ENCODE measurements around the gene MEPCE.
"Not testable (repeated sequence)": the region's sequence is repeated elsewhere in the genome, so short reads cannot be mapped to it uniquely, and the experiment has no call there.

Gene MEPCE

GRCh38 chr7:100434297-100435144 lies 4.9 kb downstream of the MEPCE start:
- DNase-seq (ENCODE audit: low read depth, low spot score): no peak

DNA sequence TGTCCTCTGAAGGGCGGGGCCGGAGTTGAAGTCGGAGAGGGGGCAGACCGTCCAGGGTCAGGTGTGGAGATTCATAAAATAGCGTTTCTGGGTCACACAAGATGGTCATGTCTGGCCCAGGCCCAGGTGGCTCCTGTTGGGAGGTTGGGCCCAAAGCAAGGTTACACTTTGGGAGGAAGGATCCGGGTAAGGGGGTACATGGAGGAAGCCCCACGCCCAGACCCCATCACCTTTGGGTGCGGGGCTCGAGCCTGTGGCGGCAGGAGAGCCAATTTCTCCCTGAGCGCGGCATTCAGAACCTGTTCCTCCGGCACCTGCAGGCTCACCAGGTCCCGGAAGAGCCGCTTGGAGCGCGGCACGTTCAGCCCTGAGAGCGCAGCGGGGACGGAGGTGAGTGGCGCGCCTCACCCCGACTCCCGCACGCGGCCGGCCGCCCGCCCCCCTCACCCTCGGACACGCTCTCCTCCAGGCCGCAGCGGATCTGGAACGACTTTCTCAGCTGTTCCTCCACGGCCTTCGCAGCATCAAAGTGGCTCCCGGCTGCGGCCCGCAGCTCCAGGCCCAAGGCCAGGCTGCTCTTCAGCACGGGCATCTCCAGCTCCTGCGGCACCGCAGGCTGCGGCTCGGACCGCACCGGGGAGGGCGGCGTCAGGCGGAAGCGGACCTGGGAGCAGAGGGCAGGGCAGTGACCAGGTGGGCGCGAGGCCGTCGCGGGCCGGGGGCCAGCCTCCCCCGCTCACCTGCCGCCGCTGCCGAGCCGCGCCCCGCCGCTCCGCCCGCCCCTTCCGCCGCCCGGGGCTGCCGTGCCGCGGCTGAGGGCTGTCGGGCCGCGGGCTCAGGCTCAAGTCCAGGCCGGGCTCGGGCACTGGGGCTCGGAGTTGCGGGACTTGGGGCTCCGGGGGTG lies 6.0 kb downstream of the MEPCE start:
- peak; percentile 53 for DNase-seq (ENCODE audit: low read depth, low spot score)

DNA sequence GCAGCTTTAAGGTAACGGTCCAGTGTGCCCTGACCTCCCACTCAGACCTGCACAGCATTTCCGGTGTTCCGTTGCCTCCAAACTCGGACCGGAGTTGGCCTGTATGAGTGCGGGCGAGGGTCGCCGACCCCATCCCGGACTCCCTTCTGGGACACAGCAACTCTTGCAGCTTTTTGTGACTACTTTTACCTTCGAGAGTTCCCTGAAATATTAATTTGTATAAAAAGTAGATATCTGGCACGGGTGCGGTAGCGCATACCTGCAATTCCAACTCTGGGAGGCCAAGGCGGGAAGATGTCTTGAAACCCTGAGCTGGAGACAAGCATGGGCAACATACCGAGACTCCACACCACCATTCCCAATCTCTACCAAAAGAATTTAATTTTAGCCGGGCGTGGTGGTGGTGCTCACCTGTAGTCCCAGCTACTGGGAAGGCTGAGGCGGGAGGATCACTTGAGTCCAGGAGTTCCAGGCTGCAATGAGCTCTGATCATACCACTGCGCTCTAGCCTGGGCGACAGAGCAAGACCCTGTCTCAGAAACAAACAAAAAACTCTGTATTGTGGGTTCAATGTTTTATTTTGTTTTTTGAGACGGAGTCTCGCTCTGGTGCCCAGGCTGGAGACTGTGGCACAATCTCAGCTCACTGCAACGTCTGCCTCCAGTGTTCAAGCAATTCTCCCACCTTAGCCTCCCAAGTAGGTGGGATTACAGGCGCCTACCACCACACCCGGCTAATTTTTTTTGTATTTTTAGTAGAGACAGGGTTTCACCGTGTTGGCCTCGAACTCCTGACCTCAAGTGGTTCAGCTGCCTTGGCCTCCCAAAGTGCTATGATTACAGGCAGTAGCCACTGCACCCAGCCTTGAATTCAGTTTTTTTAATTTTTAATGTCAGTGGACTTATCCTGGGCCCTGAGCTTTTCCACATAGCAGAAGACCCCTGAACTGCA lies 7.8 kb downstream of the MEPCE start:
- no peak for DNase-seq (ENCODE audit: low read depth, low spot score)

DNA sequence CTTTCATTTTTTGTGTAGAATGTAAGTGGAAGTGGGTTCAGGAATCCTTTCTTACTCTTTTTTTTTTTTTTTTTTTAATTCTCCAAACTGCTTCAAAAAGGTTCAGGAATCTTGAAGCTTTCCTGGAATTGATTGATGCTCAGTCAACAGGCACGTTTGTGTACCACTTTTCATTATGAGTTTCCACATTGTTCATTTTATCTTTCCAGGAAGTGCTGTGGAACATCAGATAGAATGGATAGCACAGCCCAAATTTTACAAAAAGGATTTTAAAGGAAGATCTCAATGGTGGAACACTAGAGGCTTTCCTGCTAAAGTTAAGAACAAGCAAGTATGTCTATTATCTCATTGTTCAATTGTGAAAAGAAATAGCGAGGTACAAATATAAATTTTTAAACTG lies 8.5 kb downstream of the MEPCE start:
- DNase-seq (ENCODE audit: low read depth, low spot score): no peak

DNA sequence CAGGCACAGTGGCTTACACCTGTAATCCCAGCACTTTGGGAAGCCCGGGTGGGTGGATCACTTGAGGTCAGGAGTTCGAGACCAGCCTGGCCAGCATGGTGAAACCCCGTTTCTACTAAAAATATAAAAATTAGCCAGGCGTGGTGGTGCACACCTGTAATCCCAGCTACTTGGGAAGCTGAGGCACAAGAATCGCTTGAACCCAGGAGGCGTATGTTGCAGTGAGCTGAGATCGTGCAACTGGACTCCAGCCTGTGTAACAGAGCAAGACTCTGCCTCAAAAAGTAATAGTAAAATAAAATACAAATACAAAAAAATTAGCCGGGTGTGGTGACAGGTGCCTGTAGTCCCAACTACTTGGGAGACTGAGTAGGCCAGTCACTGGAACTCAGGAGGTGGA lies 9.1 kb downstream of the MEPCE start:
- DNase-seq (ENCODE audit: low read depth, low spot score): not testable (repeated sequence)

GRCh38 chr7:100439244-100439643 lies 9.6 kb downstream of the MEPCE start:
- DNase-seq (ENCODE audit: low read depth, low spot score): not testable (repeated sequence)

GRCh38 chr7:100441641-100442535 lies 12.3 kb downstream of the MEPCE start:
- no peak for DNase-seq (ENCODE audit: low read depth, low spot score)

DNA sequence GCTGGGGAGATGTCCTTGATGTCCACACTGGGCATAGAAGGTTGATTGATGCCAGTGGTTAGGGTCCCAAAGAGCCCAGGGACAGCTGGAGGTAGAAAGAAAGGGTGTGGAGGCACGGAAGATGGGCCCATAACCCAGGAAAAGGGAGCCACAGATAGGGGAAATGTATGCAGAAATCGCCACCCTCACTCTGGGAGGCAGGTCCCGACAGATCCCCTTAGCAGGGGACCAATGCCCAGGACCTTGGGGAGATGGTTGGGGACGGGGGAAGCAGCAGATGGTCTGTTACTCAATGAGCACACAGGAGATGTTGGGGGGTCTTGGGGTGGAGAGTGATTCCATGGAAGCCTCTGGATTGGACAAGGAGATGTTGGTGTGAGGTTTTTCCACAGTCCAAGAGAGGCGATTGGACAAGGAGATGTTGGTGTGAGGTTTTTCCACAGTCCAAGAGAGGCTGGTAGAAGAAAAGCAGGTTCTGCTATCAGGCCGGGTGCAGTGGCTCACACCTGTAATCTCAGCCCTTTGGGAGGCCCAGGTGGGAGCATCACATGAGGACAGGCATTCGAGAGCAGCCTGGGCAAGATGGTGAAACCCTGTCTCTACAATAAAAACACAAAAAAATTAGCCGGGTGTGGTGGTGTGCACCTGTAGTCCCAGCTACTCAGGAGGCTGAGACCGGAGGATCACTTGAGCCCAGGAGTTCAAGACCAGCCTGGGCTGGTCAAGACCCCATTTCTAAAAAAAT lies 13.6 kb downstream of the MEPCE start:
- DNase-seq (ENCODE audit: low read depth, low spot score): no peak

DNA sequence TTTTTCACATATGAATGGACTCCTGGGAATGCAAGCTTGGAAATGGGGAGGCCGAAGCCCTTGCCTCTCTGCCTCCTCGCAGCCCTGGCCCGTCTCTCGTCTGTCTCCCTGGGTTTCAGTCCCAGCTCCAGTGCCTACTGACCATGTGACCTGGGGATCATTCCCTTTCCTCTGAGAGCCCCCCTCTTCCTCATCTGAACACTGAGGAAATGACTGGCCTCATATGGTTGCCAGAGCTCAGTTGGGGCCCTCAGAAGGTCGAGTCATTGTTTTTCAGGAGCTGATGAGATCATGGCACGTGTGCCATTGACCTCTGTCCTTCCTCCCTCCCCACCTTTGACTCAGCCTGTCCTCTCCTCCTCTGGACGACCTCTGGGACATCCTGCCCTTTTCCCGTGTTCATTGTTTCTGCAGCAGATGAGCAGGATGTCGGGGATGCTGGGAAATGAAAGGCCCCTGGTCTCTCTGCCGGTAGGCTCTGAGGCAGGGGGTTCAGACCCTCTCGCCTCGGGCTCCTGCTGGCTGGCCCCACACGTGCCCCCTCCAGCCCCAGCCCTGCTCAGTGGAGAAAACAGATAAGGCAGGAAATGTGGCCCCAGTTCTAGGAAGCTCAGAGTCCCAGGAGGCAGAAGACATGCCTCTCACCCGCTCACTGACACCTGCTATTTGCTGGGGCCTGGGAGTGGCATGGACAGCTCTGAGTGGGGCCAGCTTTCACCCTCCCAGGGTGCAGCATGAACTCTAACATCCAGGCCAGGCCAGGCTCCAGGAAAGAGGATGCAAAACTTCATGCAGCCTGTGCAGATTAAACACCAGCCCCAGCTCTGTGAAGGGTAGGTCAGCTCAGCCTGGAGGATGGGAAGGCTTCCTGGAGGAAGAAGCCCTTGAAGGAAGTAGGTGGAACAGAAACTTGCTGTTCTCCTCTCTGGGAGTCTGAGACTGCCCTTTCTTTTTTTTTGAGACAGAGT lies 15.0 kb downstream of the MEPCE start:
- DNase-seq (ENCODE audit: low read depth, low spot score): no peak

GRCh38 chr7:100446040-100446439 lies 16.4 kb downstream of the MEPCE start:
- DNase-seq (ENCODE audit: low read depth, low spot score): no peak

DNA sequence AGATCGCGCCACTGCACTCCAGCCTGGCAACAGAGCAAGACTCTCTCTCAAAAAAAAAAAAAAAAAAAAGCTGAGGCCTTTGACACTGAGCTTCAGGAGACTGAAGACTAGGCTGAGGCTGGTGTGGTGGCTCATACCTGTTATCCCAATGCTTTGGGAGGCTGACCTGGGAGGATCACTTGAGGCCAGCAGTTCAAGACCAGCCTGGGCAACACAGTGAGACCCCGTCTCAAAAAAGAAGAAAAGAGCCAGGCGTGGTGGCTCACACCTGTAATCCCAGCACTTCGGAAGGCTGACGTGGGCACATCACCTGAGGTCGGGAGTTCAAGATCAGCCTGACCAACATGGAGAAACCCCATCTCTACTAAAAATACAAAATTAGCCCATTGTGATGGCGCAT lies 17.7 kb downstream of the MEPCE start:
- DNase-seq (ENCODE audit: low read depth, low spot score): not testable (repeated sequence)

DNA sequence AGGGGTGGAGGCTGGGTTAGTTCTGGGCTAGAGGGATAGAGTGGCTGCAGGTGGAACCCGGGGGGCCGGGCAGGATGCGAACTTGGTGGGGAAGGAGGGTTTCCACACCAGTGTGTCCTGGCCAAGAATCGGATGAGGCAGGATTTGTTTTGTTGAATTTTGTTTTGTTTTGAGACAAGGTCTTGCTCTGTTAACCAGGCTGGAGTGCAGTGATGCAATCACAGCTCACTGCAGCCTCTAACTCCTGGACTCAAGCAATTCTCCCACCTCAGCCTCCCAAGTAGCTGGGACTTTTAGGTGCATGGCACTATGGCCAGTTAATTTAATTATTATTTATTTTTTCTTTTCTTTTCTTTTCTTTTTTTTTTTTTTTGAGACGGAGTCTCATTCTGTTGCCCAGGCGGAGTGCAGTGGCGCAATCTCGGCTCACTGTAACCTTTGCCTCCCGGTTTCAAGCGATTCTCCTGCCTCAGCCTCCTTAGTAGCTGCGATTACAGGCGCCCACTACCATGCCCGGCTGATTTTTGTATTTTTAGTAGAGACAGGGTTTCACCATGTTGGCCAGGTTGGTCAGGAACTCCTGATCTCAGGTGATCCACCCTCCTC lies 19.7 kb downstream of the MEPCE start:
- DNase-seq (ENCODE audit: low read depth, low spot score): no peak

- no peak for DNase-seq (ENCODE audit: low read depth, low spot score)
Observed at GRCh38 chr7:100452513-100452912, 22.9 kb downstream of the MEPCE start.

DNA sequence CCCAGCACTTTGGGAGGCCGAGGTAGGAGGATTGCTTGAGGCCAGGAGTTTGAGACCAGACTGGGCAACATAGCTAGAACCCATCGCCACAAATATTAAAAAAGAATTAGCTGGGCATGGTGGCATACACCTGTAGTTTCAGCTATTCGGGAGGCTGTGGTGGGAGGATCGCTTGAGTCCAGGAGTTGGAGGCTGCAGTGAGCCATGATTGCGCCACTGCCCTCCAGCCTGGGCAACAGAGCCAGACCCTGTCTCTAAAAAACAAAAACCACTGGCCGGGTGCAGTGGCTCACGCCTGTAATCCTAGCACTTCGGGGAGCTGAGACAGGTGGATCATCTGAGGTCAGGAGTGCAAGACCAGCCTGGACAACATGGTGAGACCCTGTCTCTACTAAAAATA lies 24.2 kb downstream of the MEPCE start:
- DNase-seq (ENCODE audit: low read depth, low spot score): not testable (repeated sequence)

DNA sequence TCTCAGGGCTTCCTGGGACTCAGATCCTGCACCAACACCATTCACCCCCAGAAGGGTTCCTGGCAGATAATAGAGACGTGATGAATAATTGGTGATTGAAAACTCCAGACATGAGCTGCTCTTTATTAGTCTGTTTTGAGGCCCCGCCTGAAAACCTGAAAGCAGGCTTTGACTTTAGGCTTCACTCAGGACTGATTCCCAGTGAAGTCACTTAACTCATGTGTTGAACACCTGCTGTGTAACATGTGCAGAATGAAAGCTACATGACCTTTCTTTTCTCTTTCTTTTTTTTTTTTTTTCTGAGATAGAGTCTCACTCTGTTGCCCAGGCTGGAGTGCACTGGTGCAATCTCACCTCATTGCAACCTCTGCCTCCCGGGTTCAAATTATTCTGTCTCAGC lies 25.6 kb downstream of the MEPCE start:
- no peak for DNase-seq (ENCODE audit: low read depth, low spot score)

- no peak for DNase-seq (ENCODE audit: low read depth, low spot score)
Observed at GRCh38 chr7:100456562-100456961, 26.9 kb downstream of the MEPCE start.

GRCh38 chr7:100457033-100457432 lies 27.4 kb downstream of the MEPCE start:
- DNase-seq (ENCODE audit: low read depth, low spot score): no peak

DNA sequence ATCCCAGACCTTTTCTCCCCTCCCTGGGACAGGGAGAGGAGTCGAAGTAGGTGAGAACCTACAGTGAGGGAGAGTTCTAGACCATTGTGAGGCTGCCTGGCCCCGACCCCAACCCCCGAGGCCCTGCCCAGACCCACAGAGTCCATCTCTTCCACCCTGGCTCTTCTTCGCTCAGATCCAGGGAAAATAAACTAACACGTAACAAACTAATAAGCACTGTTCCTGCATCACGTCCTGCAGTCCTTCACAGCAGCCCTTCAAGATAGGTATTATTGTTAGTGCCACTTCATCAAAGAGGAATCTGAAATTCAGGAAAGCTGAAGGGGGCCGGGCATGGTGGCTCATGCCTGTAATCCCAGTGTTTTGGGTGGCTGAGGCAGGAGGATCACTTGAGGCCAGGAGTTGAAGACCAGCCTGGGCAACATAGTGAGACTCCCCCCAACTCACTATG lies 34.6 kb downstream of the MEPCE start, which contains the start of gene SPACDR:
Gene SPACDR (minus strand): TSS at position 51 of the 451 bp plus-strand sequence. CDS start 235 bp downstream, outside the sequence.
- DNase-seq (ENCODE audit: low read depth, low spot score): no peak
